Posterior cingulate gyrus (tissue), 11 donors: ENCODE measurements around the gene HSD17B12.

Source experiments
- DNase-seq, 10 donors: peaks; one replicate each; pipeline versions ENCODE4 v3.0.0 to v3.0.0-alpha.2; 2020 to 2021; ENCODE audit warnings: mixed read lengths in 3 of 10
- intact Hi-C: fragments of 100-400 bp; cut with DNase I; formaldehyde crosslinking; loops from one replicate; pipeline ENCODE4 v1.15.1; 2023

The HSD17B12 gene

GRCh38 chr11:43685440-43685839, 4.9 kb downstream of the HSD17B12 start:
- intact Hi-C loops: no loop called here
- no peak for DNase-seq

DNA sequence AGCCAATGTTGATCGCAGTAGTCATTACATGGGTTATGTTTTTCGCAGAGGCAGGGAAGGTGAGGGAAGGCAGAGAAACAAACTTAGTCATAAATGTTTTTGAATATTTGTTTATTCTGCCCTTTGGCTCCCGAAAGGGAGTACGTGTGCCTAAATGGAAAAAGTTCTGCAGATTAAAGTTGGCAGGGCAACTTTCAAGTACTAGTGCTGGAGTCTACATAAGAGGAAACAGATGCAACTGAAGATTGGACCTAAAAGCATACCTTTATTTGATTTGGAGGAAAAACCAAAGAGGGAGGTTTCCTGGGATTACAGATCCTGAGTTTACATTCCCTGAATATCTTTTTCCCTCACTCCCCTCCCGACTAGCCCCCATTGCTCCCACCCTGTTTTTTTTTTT, 5.7 kb downstream of the HSD17B12 start:
- intact Hi-C loops: no loop called here
- DNase-seq: no peak

DNA sequence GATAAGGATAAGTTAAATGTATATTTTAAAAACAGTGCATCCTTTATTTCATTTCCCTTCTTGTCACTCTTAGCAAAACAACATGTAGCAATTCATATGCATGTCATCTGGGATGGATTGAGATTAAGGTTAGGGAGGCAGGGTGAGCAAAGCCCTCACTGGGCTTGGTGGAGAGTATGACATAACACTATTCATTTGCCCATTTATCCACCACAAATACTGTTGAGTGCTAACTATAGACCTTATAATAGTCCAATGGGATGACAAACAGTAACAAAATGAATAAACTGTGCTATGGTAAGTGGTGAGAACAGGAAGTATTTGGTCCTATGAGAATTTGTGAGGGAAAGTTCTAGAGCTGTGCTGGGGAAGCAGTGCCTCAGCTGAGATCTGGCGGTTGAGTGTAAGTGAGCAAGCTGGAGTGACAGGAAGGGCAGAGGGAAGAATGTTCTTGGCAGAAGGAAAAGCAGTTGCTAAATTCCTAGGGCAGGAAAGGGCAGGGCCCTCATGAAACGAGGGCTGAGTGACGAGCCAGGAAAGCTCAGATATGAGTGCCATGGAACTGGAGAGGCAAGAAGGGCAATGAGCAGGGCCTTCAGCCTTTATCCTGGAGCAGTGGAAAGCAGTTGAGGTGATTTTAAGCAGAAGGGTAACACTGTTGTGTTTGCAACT, 6.7 kb downstream of the HSD17B12 start:
- DNase-seq: no peak
- intact Hi-C loops: no loop called here

GRCh38 chr11:43688394-43688793, 7.9 kb downstream of the HSD17B12 start:
- no peak for DNase-seq
- intact Hi-C loops: no loop called here

DNA sequence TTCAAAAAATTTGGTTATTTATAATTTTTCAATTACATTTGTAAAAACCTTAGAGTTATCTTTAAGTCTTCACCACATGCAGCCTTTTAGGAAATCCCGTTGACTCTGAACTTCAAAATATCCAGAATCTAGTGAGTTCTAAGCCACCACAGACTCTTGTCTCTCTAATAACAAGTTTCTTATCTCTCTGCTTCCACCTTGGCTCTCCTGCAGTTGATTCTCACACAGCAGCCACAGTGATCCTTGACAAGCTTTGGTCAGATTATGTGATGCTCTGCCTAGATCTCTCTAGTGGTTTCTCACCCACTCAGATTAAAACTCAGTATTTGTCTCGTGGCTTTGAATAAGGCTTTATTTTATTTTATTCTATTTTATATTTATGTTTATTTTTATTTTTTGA, 8.6 kb downstream of the HSD17B12 start:
- DNase-seq: no peak
- intact Hi-C loops: no loop called here

DNA sequence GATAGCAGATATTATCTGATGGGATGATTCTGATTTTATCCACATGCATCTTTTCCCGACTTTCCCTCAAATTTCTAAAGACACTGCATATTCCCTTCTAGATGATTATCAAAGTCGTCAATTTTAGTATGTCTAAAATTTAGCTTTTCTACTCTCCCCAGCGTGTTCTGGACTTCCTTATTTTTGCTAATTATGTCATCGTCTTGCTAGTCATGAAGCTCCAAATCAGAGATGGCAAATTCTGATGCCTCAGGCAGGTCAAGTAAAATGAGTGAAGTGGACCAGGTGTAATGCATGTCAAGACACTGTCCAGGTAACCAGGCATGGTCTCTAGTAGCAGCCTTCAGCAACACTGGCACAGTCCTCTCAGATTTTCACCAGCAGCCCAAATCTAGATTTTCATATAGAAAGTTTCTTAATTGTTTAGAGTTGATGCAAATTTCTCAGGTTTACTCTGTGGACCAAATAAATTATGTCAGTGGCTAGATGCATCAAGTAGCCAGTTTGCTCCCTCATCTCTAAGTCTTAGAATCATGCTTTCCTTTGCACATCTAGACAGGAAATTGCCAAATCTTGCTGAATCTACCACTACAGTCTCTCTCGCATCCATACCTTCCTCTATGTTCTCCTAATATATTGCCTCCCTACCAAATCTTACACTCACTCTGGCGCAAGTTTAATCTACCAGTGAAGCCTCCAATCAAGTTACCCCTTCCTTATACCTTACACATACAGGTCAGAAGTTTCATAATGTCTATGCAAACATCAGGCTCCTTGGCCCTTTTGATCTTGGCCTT, 10.6 kb downstream of the HSD17B12 start:
- no peak for DNase-seq
- intact Hi-C loops: no loop called here

GRCh38 chr11:43691806-43692205, 11.3 kb downstream of the HSD17B12 start:
- no peak for DNase-seq
- intact Hi-C loops: no loop called here

GRCh38 chr11:43693069-43693468, 12.5 kb downstream of the HSD17B12 start:
- intact Hi-C loops: no loop called here

GRCh38 chr11:43693731-43694130, 13.2 kb downstream of the HSD17B12 start:
- DNase-seq: no peak
- intact Hi-C loops: no loop called here

More at GRCh38 chr11:43693069-43693468, 12.5 kb downstream of the HSD17B12 start:
- DNase-seq: no peak

DNA sequence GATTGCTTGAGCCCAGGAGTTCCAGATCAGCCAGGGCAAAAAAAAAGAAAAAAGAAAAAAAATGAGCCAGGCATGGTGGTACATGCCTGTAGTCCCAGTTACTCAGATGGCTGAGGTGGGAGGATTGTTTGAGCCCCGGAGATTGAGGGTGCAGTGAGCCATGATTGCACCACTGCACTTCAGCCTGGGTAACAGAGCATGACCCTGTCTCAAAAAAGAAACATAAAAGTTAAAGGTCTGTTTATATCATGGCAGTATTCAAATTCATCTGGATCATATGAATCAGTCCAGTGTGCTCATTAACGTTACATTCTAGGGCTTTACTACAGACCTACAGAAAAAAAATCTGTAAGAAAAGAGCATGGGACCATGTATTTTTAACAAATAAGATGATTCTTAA, 13.9 kb downstream of the HSD17B12 start:
- intact Hi-C loops: no loop called here
- DNase-seq: no peak

DNA sequence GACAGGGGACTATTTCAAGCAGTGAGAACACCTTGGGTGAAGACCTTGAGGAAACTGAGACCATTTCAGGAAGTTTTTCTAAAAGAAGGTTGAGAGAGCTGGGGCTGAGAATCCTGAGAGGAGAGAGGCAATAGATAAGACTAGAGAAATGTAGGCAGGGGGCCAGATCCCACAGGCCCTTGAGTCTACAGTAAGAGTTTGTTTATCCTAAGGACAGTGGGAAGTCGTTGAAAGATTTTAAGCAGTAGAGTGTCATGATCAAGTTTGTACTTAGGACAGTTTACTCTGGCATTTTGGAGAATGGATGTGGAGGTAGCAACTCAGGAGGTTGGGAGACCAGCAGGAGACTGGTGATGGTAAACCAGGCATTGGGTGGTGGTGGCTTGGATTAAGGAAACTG, 17.1 kb downstream of the HSD17B12 start:
- DNase-seq: no peak
- intact Hi-C loops: no loop called here

GRCh38 chr11:43699870-43700269, 19.3 kb downstream of the HSD17B12 start:
- DNase-seq: no peak
- intact Hi-C loops: no loop called here

DNA sequence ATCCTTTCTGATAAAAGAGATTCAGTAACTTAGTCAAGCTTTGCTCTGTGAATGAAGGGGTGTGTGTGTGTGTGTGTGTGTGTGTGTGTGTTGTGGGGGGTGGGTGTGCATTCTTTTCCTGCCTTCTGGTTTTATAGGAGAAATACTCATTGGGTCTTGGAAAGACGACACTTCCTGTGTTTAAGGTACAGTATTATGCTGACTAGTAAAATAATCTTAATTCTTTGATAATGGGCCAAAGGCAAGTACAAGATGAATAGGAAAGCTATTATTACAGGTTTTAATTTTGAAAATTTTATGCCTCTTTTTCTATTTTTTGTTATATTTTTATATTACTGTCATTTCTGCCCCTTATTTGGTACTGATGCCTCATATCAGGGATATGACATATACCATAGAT, 26.1 kb downstream of the HSD17B12 start:
- DNase-seq: no peak
- intact Hi-C loops: no loop called here

DNA sequence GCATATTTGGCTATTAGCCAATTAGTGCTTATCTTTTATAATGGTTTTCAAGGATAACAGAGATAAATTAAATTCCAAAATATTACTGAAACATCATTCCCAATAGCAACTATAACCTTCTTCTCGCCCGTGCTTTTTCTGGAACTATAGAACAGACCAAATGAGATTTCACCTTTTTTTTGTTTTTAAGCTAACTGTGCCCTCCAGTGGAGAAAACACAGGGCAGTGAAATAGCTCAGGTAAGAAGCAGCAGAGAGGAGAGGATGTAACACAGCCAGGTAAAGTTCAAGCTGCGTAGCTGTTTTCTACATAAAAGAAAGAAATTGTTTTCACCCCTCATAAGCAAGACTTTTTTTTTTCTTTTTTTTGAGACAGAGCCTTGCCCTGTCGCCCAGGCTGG, 28.2 kb downstream of the HSD17B12 start:
- DNase-seq: no peak
- intact Hi-C loops: no loop called here

DNA sequence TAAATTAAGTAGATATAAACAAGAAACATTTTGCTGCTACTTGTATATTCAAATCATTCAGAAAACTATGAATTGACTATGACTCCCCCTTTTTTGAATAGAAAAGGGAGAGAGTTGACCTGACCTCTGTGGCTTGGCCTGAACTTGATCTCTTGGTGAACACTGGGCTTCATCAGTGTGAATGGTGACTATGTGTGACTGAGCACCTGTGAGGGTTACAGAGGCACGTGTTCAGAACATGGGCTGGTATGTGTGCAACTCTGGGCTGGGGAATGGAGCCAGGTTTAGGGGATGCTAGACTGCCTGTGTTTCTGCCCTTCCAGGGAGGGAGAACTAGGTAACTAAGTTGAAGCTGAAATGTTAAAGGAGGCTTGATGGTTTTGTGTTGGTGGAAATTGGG, 29.2 kb downstream of the HSD17B12 start:
- DNase-seq: no peak
- intact Hi-C loops: no loop called here

DNA sequence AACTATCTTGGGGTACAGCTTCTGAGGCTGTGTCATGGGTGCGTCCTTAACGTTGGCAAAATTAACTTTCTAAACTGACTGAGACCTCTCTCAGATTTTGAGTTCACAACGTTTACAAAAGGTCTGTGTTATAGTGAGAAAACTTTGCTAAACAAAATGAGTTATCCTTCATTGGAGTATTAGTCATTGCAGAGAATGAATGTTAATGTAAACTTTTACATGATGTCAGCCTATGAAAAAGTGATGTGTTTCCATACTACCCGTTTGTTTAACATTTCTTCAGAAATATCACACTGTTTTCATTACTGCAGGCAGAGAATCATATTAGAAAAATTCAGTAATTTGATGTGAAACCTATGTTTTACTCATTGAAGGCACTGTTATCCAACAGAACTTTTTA, 32.1 kb downstream of the HSD17B12 start:
- DNase-seq: no peak
- intact Hi-C loops: no loop called here

DNA sequence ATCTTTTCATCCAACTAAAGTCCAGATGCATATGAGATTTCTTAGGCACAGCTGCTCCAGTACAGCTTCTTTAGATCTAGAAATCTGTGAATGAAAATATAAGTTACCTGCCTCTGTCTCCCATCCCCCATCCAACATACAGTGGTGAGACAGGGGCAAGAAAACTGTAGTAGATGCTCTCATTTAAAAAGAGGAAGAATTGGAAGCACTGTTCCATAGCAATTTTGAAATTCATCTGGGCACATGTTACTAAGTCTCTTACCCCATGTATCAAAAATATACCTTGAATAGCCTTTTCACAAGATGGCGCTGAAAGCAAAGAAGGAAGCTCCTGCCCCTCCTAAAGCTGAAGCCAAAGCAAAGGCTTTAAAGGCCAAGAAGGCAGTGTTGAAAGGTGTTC, 37.8 kb downstream of the HSD17B12 start:
- intact Hi-C loops: no loop called here

DNA sequence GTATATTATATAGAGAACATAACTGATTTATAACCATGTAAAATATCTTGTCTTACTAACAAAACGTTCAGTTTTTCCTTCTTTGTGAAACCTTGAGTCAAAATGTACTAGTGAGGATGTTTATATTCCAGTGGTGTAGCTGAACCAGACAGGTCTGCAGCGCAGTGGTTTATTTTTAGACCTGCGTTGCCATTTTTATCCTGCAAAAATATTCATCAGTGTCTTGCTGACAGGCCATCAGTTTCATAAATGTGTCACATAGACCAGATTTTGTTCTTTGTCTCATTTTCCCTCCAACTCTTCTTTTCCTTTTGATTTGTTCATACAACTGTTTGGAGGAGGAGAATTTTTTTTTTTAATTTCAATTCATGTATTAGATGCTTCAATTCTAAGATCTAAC, 43.1 kb downstream of the HSD17B12 start:
- intact Hi-C loops: no loop called here

More for the DNA sequence above, 37.8 kb downstream of the HSD17B12 start:
- DNase-seq: no peak

DNA sequence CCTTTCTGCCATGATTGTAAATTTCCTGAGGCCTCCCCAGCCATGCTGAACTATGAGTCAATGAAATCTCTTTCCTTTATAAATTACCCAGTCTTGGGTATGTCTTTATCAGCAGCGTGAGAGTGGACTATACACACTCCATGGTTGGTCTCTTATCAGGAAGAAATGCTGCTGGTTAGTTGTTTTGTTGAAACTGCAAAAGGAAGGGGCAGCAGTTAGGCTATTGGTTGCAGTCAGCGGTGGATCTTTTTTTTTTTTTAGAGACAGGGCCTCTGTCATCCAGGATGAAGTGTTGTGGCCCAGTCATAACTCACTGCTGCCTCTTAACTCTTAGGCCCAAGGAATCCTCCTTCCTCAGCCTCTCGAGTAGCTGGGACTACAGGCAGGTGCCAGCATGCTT, 51.7 kb downstream of the HSD17B12 start:
- intact Hi-C loops: no loop called here

More for the DNA sequence above, 43.1 kb downstream of the HSD17B12 start:
- no peak for DNase-seq

DNA sequence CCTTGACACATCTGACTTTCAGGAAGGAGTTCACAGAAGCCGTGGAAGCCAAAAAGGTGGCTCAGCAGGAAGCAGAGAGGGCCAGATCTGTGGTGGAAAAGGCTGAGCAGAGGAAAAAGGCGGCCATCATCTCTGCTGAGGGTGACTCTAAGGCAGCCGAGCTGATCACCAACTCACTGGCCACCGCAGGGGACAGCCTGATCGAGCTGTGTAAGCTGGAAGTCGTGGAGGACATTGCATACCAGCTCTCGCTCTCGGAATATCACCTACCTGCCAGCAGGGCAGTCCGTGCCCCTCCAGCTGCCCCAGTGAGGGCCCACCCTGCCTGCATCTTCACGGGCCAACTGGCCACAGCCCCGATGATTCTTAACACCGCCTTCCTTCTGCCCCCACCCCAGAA, 53.7 kb downstream of the HSD17B12 start:
- DNase-seq: peak in 1 of 10 donors; percentile 58
- intact Hi-C loops: no loop called here

More for the DNA sequence above, 51.7 kb downstream of the HSD17B12 start:
- DNase-seq: no peak

DNA sequence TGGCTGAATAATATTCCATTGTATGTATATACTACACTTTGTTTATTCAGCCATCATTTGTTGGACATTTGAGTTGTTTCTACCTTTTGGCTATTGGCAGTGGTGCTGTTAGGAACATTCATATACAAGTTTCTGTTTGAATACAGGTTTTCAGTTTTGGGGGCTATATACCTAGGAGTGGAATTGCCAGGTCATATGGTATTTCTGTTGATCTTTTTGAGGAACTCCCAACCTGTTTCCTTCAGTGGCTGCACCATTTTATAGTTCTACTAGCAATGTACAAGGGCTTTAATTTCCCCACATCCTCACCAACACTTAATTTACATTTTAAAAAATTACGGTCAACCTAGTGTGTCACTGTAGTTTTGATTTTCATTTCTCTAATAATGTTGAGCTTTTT, 54.6 kb downstream of the HSD17B12 start:
- no peak for DNase-seq
- intact Hi-C loops: no loop called here

- no peak for DNase-seq
- intact Hi-C loops: no loop called here
These were observed 55.4 kb downstream of the HSD17B12 start for GRCh38 chr11:43735961-43736360.
